ENCODE results near the gene ZNF710. TPM values are rescaled to one million over a fixed set of nuclear protein-coding genes. Genes with fewer than 3 reads are reported as not detected.

ZNF710 gene
- total RNA-seq, 4 donors from 2014 or later: 6.6 to 13.8 (median 10.1) TPM

DNA sequence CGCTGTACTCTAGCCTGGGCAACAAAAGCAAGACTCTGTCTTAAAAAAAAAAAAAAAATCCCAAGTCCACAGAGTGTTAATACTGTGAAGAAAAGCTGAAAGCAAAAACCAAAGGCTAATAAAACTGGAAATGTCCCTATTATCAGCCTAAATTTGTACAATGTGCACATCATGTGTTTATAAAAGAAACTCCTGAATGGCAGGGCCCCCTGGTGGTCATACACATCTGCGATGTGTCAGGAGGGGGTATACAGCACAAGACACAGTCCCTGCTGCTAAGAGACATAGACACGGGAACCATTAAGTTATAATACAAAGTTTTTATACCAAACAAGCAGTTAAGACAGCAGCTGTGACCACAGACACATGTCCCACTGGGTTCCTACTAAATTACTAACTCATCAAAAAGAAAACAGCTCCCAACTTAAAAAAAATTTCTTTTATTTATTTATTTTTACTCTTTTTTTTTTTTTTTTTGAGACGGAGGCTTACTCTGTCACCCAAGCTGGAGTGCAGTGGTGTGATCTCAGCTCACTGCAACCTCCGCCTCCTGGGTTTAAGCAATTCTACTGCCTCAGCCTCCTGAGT, 70.2 kb downstream of the ZNF710 start:
- H3K36me3 ChIP-seq: peaks cover 7 to 65% (median 43%) of the 10 kb centered on the region in 4 donors
- 37% methylated on average over 5 of the region's 5 CpGs for WGBS
- TF ChIP-seq, protein P1, sequence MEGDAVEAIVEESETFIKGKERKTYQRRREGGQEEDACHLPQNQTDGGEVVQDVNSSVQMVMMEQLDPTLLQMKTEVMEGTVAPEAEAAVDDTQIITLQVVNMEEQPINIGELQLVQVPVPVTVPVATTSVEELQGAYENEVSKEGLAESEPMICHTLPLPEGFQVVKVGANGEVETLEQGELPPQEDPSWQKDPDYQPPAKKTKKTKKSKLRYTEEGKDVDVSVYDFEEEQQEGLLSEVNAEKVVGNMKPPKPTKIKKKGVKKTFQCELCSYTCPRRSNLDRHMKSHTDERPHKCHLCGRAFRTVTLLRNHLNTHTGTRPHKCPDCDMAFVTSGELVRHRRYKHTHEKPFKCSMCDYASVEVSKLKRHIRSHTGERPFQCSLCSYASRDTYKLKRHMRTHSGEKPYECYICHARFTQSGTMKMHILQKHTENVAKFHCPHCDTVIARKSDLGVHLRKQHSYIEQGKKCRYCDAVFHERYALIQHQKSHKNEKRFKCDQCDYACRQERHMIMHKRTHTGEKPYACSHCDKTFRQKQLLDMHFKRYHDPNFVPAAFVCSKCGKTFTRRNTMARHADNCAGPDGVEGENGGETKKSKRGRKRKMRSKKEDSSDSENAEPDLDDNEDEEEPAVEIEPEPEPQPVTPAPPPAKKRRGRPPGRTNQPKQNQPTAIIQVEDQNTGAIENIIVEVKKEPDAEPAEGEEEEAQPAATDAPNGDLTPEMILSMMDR (IDR thresholded peaks at IDR 0.05): peak; percentile 74 to 82 (median 77)
- TF ChIP-seq POLR2A (IDR thresholded peaks at IDR 0.05; ENCODE audit: low read depth) (no peak), EP300 (IDR thresholded peaks at IDR 0.05) (no peak), POLR2AphosphoS5 (IDR thresholded peaks at IDR 0.05) (peak; percentile 31 to 38)
- H3K4me1 ChIP-seq: peaks cover 5 to 32% (median 28%) of the 10 kb centered on the region in 4 donors
- DNase-seq (ENCODE audit: extremely low spot score): no peak
- intact Hi-C loops (cut with DNase I): loop anchor here (5.0 kb wide), 3 partner anchors 159 to 319 kb away; partner anchors contain the start of genes AP3S2, ARPIN and MESP1
- peak overlapping the region; percentile 11 to 55 (median 41) for H3K27ac ChIP-seq (replicated peaks in 1 of 4)
- no peaks in the 10 kb centered on the region for H3K27me3 ChIP-seq
- no peak overlapping the region for H3K4me3 ChIP-seq
- no peaks in the 10 kb centered on the region for H3K9me3 ChIP-seq

DNA sequence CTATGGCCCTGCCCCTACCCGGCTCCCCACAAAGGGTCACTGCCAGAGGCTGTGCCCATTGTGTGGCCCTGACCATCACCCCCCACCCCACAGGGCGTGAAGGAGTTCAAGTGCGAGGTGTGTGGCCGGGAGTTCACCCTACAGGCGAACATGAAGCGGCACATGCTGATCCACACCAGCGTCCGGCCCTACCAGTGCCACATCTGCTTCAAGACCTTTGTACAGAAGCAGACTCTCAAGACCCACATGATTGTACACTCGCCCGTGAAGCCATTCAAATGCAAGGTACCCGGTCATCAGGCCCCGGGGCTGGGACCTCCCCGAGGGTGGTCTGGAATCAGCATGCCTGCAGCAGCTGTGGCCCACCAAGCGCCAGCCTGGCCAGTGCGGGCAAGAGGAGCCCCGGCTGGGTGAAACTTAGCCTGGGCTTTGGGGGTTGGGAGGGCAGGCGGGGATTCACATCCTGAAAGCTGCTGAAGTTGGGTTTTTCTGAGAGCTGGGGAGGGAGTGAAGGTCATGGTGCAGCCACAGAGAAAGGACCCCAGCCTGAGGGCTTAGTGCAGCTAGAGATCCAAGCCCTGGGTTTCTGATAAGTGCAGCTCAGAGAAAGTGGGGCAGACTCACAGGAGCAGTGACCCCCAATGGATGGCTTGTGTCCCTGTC, 72.0 kb downstream of the ZNF710 start:
- TF ChIP-seq POLR2A (IDR thresholded peaks at IDR 0.05; ENCODE audit: low read depth) (no peak), EP300 (IDR thresholded peaks at IDR 0.05) (no peak), POLR2AphosphoS5 (IDR thresholded peaks at IDR 0.05) (no peak)
- TF ChIP-seq, protein P1 (IDR thresholded peaks at IDR 0.05): no peak
- Histone ChIP-seq H3K9me3 (no peaks in the 10 kb centered on the region), H3K4me3 (no peak overlapping the region), H3K36me3 (peaks cover 7 to 54% (median 34%) of the 10 kb centered on the region in 4 donors), H3K4me1 (peaks cover 5 to 39% (median 32%) of the 10 kb centered on the region in 4 donors), H3K27me3 (no peaks in the 10 kb centered on the region), H3K27ac (replicated peaks in 1 of 4) (no peak overlapping the region)
- 86% methylated on average over 16 of the region's 17 CpGs for WGBS
- intact Hi-C loops (cut with DNase I): loop anchor here (5.0 kb wide), 3 partner anchors 161 to 321 kb away; partner anchors contain the start of genes AP3S2, ARPIN and MESP1
- no peak for DNase-seq (ENCODE audit: extremely low spot score)

DNA sequence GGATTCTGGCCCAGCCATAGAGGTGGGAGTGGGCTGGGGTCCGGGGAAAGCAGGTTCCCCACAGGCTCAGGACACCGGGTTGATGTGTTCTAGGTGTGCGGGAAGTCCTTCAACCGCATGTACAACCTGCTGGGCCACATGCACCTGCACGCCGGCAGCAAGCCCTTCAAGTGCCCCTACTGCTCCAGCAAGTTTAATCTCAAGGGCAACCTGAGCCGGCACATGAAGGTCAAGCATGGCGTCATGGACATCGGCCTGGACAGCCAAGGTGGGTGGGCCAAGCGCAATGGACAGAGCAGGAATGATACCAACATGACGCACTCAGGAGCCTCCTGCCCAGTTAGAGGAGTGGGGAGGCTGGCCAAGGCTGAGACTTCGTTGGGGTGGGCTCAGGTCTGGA, 72.9 kb downstream of the ZNF710 start:
- H3K27ac ChIP-seq (replicated peaks in 1 of 4): peak overlapping the region in 1 of 4 donors; percentile 66

DNA sequence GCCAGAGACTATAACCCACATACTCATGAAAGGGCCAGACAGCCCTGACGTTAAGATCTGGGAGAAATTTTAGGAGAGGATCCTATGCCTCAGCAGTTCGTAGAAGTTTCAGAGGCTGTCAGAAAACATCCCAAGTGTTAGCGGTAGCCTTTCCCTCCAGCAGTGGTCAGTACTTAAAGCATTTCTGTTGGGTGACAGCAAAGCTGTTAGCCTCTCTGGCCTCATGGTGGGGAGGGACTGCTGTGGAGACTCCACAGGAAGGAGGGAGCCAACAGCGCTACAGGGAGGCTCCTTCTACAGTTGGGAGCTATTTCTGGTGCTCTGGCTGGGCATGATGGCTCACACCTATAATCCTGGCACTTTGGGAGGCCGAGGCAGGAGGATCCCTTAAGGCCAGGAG, 73.8 kb downstream of the ZNF710 start:
- DNase-seq (ENCODE audit: extremely low spot score): no peak
- Histone ChIP-seq H3K27me3 (no peaks in the 10 kb centered on the region), H3K36me3 (peaks cover 7 to 60% (median 42%) of the 10 kb centered on the region in 4 donors), H3K4me1 (peaks cover 5 to 39% (median 32%) of the 10 kb centered on the region in 4 donors), H3K9me3 (no peaks in the 10 kb centered on the region), H3K4me3 (no peak overlapping the region), H3K27ac (replicated peaks in 1 of 4) (peak overlapping the region; percentile 49 to 71 (median 66))
- intact Hi-C loops (cut with DNase I): loop anchor here (5.0 kb wide), 3 partner anchors 163 to 323 kb away; partner anchors contain the start of genes AP3S2, ARPIN and MESP1
- TF ChIP-seq POLR2A (IDR thresholded peaks at IDR 0.05; ENCODE audit: low read depth) (no peak), EP300 (IDR thresholded peaks at IDR 0.05) (no peak), POLR2AphosphoS5 (IDR thresholded peaks at IDR 0.05) (no peak)
- TF ChIP-seq, protein P1 (IDR thresholded peaks at IDR 0.05): no peak
- 72% methylated on average over 4 of the region's 5 CpGs for WGBS

More for the DNA sequence above, 72.9 kb downstream of the ZNF710 start:
- Histone ChIP-seq H3K4me1 (peaks cover 5 to 39% (median 32%) of the 10 kb centered on the region in 4 donors), H3K9me3 (no peaks in the 10 kb centered on the region), H3K27me3 (no peaks in the 10 kb centered on the region), H3K4me3 (no peak overlapping the region), H3K36me3 (peaks cover 7 to 56% (median 33%) of the 10 kb centered on the region in 4 donors)
- no peak for DNase-seq (ENCODE audit: extremely low spot score)
- intact Hi-C loops (cut with DNase I): loop anchor here (5.0 kb wide), 3 partner anchors 162 to 322 kb away; partner anchors contain the start of genes AP3S2, ARPIN and MESP1
- TF ChIP-seq, protein P1 (IDR thresholded peaks at IDR 0.05): no peak
- 94% methylated on average over 9 of the region's 12 CpGs for WGBS

Data from esophagus muscularis mucosa (tissue), 4 donors.